Astrocyte of the cerebellum (primary cell): ENCODE results near the gene PLSCR3.

Experiments
- DNase-seq: peaks from one replicate; pipeline ENCODE4 v3.0.0-alpha.2; 2011; ENCODE audit warnings: low read depth
- H3K4me3 ChIP-seq: 2 replicates; pipeline ENCODE4 v1.5.1; 2011; ENCODE audit warnings: mild to moderate bottlenecking, low read depth, low read length, moderate library complexity
- in situ Hi-C: cut with HindIII; loops from 2 replicates; pipeline ENCODE4 v1.10.0; 2017; ENCODE audit warnings: low sequenced_read_pairs
- TF ChIP-seq, protein P1 (sequence below): IDR thresholded peaks from 2 replicates; pipeline ENCODE4 v1.5.1; 2012; ENCODE audit warnings: low read length, low read depth, moderate library complexity, mild to moderate bottlenecking; ENCODE audit errors: missing control alignments

The PLSCR3 gene

GRCh38 chr17:7413346-7413985, 19.1 kb upstream of the PLSCR3 start:
- no peak for DNase-seq
- in situ Hi-C loops = no loop called here
- TF ChIP-seq, protein P1, sequence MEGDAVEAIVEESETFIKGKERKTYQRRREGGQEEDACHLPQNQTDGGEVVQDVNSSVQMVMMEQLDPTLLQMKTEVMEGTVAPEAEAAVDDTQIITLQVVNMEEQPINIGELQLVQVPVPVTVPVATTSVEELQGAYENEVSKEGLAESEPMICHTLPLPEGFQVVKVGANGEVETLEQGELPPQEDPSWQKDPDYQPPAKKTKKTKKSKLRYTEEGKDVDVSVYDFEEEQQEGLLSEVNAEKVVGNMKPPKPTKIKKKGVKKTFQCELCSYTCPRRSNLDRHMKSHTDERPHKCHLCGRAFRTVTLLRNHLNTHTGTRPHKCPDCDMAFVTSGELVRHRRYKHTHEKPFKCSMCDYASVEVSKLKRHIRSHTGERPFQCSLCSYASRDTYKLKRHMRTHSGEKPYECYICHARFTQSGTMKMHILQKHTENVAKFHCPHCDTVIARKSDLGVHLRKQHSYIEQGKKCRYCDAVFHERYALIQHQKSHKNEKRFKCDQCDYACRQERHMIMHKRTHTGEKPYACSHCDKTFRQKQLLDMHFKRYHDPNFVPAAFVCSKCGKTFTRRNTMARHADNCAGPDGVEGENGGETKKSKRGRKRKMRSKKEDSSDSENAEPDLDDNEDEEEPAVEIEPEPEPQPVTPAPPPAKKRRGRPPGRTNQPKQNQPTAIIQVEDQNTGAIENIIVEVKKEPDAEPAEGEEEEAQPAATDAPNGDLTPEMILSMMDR = no peak
- no peak overlapping the region for H3K4me3 ChIP-seq

- H3K4me3 ChIP-seq = no peak overlapping the region
- DNase-seq = no peak
- in situ Hi-C loops = no loop called here
- TF ChIP-seq, protein P1 = no peak
Measured at GRCh38 chr17:7411427-7411750, 17.1 kb upstream of the PLSCR3 start.

DNA sequence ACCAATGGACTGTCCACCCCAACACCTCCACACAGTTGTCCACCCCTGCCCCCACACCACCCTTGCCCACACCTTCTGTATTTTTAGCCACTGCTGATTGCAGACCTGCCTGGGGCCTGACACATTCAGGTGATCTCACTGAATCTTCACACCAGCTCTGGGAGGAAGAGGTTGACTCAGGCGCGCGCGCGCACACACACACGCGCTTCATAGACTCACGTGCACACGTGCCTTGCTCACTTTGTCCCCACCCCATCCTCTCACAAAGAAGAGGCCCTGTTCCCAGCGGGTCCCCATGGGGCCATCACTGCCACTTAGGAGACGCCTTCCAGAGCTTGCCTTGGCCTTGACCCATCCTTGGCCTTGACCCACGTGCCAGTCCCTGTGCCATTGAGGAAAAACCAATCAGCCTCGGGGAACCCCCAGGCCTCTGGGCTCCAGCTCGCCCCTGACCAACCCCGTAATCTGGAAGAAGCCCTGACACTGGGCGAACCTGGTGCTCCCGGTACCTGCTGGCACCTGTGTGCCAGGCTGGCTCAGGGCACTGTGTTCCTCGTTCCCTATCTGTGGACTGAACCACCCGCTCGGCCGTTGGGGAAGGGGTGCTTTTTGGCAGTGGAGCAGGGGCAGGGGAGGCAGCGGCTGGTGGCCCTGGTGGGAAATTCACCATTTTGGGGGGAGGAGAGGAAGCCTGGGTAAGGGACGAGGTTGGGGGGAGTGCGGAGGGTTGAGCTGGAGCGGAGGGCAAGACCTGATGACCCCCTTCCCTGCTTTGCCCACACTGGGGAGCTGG, 16.5 kb upstream of the PLSCR3 start:
- no peak for DNase-seq
- no peak overlapping the region for H3K4me3 ChIP-seq
- in situ Hi-C loops = no loop called here
- TF ChIP-seq, protein P1 = no peak

DNA sequence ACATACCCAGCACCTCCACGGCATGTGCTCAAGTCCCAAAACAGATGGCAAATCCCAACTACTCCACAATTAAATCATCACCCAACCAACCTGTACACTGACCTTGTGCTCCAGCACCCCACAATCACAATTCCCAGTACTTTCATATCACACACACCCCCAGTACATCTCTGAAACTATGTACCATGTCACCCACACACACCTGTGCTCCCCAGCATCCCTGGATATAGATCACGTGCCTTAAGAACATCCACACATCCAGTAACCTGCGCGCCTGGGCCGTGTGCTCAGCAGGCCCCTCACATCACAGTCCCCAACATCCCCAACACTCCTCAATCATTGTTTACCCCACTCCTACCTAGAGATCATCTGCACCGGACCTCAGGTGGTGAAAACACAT, 15.4 kb upstream of the PLSCR3 start:
- DNase-seq = no peak
- H3K4me3 ChIP-seq = no peak overlapping the region
- in situ Hi-C loops = no loop called here
- TF ChIP-seq, protein P1 = no peak

DNA sequence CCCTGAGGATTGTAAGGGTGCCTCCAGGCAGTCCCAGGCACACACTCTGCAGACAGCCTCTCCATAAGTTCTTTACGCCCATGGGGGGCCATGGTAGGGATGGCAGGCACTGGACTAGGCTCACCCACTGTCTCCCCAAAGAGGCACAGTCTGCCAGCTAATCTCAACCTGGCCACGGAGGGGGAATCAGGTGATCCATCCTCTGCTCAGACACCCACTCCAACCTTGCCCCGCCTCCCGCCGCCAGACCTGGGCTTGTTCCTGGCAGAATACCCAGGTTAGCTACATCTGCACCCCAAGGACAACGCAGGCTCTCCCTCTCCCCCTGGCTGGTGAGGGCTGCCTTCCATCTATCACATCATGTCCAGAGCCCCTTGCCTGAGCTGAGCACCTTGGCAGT, 14.5 kb upstream of the PLSCR3 start:
- H3K4me3 ChIP-seq = no peak overlapping the region
- in situ Hi-C loops = no loop called here
- DNase-seq = no peak
- TF ChIP-seq, protein P1 = no peak

GRCh38 chr17:7408252-7408727, 14.0 kb upstream of the PLSCR3 start:
- in situ Hi-C loops = no loop called here
- no peak overlapping the region for H3K4me3 ChIP-seq
- no peak for DNase-seq
- TF ChIP-seq, protein P1 = no peak
